ENCODE results near the gene ALPK3.

DNA sequence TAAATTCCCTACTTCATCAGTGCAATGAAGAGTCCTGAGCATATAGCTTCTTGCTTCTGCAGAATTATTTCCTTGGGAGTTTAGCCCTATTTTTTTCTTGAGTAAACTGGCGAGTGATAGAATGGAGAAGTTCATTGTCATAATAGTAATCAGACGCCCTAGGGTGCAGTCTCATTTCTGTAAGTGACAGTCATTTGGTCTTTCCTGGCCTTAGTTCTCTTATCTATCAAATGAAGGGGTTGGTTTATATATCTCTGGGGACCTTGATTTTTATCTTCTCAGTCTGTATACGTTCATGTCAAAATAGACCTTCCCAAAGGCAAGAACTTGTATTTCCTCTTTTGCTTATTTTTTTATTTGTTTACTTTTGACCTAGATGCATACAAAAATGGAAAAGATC, 9.9 kb upstream of the ALPK3 start:
- TF ChIP-seq, protein P1, sequence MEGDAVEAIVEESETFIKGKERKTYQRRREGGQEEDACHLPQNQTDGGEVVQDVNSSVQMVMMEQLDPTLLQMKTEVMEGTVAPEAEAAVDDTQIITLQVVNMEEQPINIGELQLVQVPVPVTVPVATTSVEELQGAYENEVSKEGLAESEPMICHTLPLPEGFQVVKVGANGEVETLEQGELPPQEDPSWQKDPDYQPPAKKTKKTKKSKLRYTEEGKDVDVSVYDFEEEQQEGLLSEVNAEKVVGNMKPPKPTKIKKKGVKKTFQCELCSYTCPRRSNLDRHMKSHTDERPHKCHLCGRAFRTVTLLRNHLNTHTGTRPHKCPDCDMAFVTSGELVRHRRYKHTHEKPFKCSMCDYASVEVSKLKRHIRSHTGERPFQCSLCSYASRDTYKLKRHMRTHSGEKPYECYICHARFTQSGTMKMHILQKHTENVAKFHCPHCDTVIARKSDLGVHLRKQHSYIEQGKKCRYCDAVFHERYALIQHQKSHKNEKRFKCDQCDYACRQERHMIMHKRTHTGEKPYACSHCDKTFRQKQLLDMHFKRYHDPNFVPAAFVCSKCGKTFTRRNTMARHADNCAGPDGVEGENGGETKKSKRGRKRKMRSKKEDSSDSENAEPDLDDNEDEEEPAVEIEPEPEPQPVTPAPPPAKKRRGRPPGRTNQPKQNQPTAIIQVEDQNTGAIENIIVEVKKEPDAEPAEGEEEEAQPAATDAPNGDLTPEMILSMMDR (optimal IDR thresholded peaks at IDR 0.05 in 1 of 3, IDR thresholded peaks at IDR 0.05 in 1 of 3, conservative IDR thresholded peaks at IDR 0.05 in 1 of 3; ENCODE audit: extremely low read depth in 1 of 3, insufficient read depth in 2 of 3, low read length in 3 of 3), result no peak
- no peak for TF ChIP-seq EZH2 (IDR thresholded peaks at IDR 0.05; ENCODE audit: low read length)
